HG03378 (cell line): Measurements from ENCODE around the gene SLC4A2.
A peak's percentile ranks its signal among the peaks of the same experiment; 100 is the strongest.
"Not testable (repeated sequence)": the region's sequence is repeated elsewhere in the genome, so short reads cannot be mapped to it uniquely, and the experiment has no call there.

Experiments used
- ATAC-seq: cut with Tn5 transposase; IDR thresholded peaks from one replicate; pipeline ENCODE4 v1.9.1; 2021; ENCODE audit warnings: mild to moderate bottlenecking, moderate library complexity; ENCODE audit not compliant: unreplicated experiment

The SLC4A2 gene

GRCh38 chr7:151025924-151026671 is 33.3 kb upstream of the SLC4A2 start:
- ATAC-seq, result no peak

GRCh38 chr7:151026771-151027727 is 32.3 kb upstream of the SLC4A2 start:
- ATAC-seq, result not testable (repeated sequence)

- not testable (repeated sequence) for ATAC-seq
Observed at GRCh38 chr7:151027728-151028130, 31.7 kb upstream of the SLC4A2 start.

GRCh38 chr7:151028131-151028947 is 31.1 kb upstream of the SLC4A2 start, which contains the start of gene ABCB8:
Gene ABCB8 (plus strand): TSS chr7:151028450. CDS start chr7:151028516, 66 bp downstream.
- peak; percentile 94 for ATAC-seq

- ATAC-seq, result no peak
Observed at GRCh38 chr7:151028948-151029501, 30.4 kb upstream of the SLC4A2 start.

DNA sequence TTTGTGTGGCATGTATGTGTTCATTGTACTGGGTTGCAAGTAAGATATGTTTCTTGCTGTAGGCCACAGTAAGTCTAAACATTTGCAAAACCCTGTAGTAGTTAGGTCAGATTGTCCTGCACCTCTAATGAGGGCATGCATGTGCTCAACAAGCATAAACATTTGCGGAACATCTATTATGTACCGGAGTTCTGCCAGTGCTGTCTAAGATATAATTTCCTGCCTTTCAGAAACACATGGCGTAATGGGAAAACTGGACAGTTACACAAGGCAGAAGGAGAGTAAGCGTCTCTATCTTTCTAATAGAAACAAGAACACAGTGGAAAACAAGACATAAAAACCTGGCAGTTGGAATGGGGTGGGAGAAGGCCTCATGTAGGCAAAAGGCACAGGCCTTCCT is 28.4 kb upstream of the SLC4A2 start:
- ATAC-seq, result no peak

DNA sequence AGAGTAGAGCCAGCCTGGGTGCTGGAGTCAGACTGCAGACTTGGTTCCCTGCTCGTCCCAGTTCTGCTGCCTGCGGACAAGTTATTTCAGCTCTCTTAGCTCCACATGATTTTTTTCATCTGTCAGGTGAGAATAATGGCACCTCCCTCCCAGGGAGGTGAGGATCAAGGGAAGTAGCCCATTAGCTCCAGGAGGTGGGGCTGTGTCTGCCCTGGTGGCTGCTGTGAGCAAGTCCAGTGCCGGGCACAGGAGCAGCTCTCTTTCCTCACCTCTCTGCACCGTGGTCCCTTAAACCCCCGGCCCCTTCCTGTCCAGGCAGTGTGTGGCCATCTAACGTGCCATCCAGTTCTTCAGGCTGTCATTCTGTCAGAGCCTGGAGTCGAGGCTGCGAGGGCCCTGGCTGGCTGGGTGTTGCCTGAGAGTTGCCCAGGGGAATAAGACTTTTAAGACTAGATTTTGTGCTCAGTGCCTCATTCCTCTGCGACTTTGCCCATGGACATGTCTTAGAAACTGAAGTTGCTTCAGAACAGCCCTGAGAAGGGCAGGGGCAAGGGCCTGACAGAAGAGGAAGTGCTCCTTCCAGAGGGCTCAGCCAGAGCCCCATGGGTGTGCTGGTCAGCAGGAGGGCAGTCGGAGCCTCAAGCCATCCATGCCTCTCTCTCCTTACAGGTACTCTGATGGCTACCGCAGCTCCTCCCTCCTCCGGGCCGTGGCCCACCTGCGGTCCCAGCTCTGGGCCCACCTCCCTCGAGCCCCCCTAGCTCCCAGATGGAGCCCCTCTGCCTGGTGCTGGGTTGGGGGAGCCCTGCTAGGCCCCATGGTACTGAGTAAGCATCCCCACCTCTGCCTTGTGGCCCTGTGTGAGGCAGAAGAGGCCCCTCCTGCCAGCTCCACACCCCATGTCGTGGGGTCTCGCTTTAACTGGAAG is 26.2 kb upstream of the SLC4A2 start:
- no peak for ATAC-seq

GRCh38 chr7:151033864-151034249 is 25.5 kb upstream of the SLC4A2 start:
- no peak for ATAC-seq

- ATAC-seq, result no peak
Observed at GRCh38 chr7:151034312-151035025, 24.9 kb upstream of the SLC4A2 start.

DNA sequence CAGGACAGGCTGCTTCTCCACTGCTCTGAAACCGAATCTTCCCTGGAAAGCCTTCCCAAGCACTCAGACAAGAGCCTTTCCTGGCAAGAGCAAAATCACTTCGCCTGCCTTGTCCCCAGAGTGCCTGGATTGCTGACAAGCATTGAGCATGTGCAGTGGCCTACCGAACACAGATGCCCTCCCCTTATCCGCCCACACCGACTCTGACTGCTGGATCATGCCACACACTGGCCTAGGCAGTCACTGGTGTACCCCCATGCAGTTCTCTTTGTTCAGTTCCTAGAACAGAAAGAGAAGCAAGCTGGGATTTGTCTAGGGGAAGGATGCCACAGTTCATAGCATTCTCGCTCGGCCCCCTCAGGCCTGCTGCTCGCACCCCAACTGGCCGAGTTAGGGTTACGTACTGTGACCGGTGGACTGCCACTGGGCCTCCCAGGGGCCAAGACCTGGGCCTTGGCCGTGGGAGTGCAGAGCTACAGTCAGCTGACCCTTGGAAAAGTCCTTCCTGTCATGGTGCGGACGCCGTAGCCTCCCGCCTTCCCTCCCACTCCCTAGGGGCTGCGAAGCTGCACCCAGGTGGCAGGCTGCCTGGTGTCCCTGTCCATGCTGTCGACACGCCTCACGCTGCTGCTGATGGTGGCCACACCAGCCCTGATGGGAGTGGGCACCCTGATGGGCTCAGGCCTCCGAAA is 24.2 kb upstream of the SLC4A2 start:
- ATAC-seq, result no peak

- no peak for ATAC-seq
Observed at GRCh38 chr7:151035902-151036301, 23.5 kb upstream of the SLC4A2 start.

GRCh38 chr7:151038951-151039849 is 20.2 kb upstream of the SLC4A2 start:
- peak; percentile 59 for ATAC-seq

- no peak for ATAC-seq
Observed at GRCh38 chr7:151039850-151040548, 19.4 kb upstream of the SLC4A2 start.

DNA sequence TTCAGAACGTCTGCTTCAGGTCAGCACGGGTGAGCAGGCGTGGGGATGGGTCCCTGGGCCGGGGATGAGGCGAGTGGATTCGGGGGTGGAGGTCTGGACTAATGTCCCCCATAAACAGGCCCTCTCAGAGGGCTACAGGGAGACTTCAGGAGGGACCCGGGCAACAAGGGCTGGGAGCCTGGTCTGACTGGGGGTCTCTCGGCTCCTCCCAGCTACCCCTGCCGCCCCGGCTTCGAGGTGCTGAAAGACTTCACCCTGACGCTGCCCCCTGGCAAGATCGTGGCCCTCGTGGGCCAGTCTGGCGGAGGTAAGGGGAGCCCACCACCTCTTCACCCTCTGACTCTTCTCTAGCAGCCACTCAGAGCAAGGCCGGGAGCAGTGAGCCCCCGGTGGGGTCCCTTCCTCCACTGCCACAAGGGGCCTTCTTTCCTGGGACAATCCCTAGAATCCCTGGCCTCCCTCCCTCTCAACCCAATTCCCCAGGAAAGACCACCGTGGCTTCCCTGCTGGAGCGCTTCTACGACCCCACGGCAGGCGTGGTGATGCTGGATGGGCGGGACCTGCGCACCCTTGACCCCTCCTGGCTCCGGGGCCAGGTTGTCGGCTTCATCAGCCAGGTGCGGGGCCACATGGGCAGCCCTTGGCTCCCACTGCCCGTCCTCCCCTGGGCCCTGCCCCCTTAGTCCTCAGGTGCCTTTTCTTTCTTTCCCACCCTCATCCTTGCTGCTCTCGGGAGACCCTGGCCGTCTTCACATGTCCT is 18.6 kb upstream of the SLC4A2 start:
- ATAC-seq, result no peak

DNA sequence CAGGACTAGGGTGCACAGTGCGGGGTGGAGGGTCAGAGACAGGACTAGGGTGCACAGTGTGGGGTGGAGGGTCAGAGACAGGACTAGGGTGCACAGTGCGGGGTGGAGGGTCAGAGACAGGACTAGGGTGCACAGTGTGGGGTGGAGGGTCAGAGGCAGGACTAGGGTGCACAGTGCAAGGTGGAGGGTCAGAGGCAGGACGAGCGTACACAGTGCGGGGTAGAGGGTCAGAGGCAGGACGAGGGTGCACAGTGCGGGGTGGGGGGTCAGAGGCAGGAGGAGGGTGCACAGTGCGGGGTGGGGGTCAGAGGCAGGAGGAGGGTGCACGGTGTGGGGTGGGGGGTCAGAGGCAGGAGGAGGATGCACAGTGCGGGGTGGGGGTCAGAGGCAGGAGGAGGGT is 15.9 kb upstream of the SLC4A2 start:
- ATAC-seq, result not testable (repeated sequence)

- no peak for ATAC-seq
Observed at GRCh38 chr7:151043959-151044358, 15.4 kb upstream of the SLC4A2 start.
